HL-60 (cell line): ENCODE data around the gene ARHGEF6.

Source experiments
- GABPA ChIP-seq: IDR thresholded peaks from 2 replicates; pipeline ENCODE4 v1.6.1; 2012; ENCODE audit warnings: low read depth
- TF ChIP-seq, protein P1 (sequence below): IDR thresholded peaks from one replicate; pipeline ENCODE4 v1.5.1; 2011; ENCODE audit warnings: low read length, control low read depth, inconsistent platforms; ENCODE audit not compliant: insufficient read depth

DNA sequence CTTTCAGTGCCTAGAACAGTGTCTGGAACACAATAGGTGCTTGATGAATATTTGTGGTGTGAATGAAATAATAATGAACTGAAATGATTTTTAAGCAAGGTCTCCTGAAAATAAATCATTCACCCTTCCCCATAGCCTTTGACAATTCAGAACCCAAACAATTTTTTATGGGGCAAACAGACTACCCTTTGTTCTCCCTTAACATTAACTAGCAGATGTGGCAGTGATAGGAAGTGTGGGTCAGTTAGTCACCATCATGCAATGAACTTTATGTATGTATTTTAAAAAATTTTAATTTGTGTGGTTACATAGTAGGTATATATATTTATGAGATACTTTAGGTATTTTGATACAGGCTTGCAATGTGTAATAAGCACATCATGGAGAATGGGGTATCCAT, 160.0 kb downstream of the ARHGEF6 start:
- no peak for TF ChIP-seq GABPA
- TF ChIP-seq, protein P1, sequence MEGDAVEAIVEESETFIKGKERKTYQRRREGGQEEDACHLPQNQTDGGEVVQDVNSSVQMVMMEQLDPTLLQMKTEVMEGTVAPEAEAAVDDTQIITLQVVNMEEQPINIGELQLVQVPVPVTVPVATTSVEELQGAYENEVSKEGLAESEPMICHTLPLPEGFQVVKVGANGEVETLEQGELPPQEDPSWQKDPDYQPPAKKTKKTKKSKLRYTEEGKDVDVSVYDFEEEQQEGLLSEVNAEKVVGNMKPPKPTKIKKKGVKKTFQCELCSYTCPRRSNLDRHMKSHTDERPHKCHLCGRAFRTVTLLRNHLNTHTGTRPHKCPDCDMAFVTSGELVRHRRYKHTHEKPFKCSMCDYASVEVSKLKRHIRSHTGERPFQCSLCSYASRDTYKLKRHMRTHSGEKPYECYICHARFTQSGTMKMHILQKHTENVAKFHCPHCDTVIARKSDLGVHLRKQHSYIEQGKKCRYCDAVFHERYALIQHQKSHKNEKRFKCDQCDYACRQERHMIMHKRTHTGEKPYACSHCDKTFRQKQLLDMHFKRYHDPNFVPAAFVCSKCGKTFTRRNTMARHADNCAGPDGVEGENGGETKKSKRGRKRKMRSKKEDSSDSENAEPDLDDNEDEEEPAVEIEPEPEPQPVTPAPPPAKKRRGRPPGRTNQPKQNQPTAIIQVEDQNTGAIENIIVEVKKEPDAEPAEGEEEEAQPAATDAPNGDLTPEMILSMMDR, result no peak
